Loucy (cell line): ENCODE results near the gene INSIG2.

Experiments
- H2AFZ ChIP-seq: fragments of 200-600 bp; sonication (generic); 2 replicates; pipeline ENCODE4 v1.6.0; 2016; ENCODE audit warnings: antibody characterized with exemption, mild to moderate bottlenecking, low read length, moderate library complexity
- H3F3A ChIP-seq: fragments of 200-600 bp; 2 replicates; pipeline ENCODE4 v1.6.0; 2016; ENCODE audit warnings: antibody characterized with exemption, low read depth, mild to moderate bottlenecking
- H3K27me3 ChIP-seq: fragments of 200-600 bp; sonication (generic); 2 replicates; pipeline ENCODE4 v1.6.1; 2014; ENCODE audit warnings: low read length, mild to moderate bottlenecking; ENCODE audit not compliant: insufficient read depth, poor library complexity, severe bottlenecking
- H3K36me3 ChIP-seq: fragments of 200-600 bp; sonication (generic); 2 replicates; pipeline ENCODE4 v1.6.1; 2016; ENCODE audit warnings: low read length; ENCODE audit not compliant: insufficient read depth
- H3K4me1 ChIP-seq: fragments of 200-600 bp; sonication (generic); 2 replicates; pipeline ENCODE4 v1.5.1; 2014; ENCODE audit warnings: low read length, mild to moderate bottlenecking; ENCODE audit not compliant: insufficient read depth, poor library complexity, severe bottlenecking
- H3K4me2 ChIP-seq: fragments of 200-600 bp; sonication (generic); 2 replicates; pipeline ENCODE4 v1.6.0; 2014; ENCODE audit warnings: antibody characterized with exemption, low read length, low read depth, mild to moderate bottlenecking; ENCODE audit not compliant: poor library complexity, severe bottlenecking
- H3K4me3 ChIP-seq: fragments of 200-600 bp; sonication (generic); 2 replicates; pipeline ENCODE4 v1.5.1; 2014; ENCODE audit warnings: low read length, mild to moderate bottlenecking, mixed read lengths; ENCODE audit not compliant: poor library complexity, severe bottlenecking
- H3K79me2 ChIP-seq: fragments of 200-600 bp; sonication (generic); 2 replicates; pipeline ENCODE4 v1.6.1; 2014; ENCODE audit warnings: low read length; ENCODE audit not compliant: insufficient read depth
- H3K9ac ChIP-seq: fragments of 200-600 bp; sonication (generic); 2 replicates; pipeline ENCODE4 v1.6.0; 2014; ENCODE audit warnings: mild to moderate bottlenecking, low read depth, low read length, moderate library complexity; ENCODE audit not compliant: poor library complexity, severe bottlenecking
- H3K9me2 ChIP-seq: fragments of 200-600 bp; sonication (generic); replicated peaks from 2 replicates; pipeline ENCODE4 v1.6.1; 2016; ENCODE audit warnings: low read depth, low read length, mixed read lengths
- H3K9me3 ChIP-seq: fragments of 200-600 bp; sonication (generic); 2 replicates; pipeline ENCODE4 v1.6.1; 2014; ENCODE audit warnings: mild to moderate bottlenecking, antibody characterized with exemption, low read length, low read depth; ENCODE audit not compliant: insufficient read depth
- H4K20me1 ChIP-seq: fragments of 200-600 bp; sonication (generic); 2 replicates; pipeline ENCODE4 v1.6.0; 2014; ENCODE audit warnings: antibody characterized with exemption, low read length, mild to moderate bottlenecking; ENCODE audit not compliant: insufficient read depth, poor library complexity, severe bottlenecking
- CTCF ChIP-seq: fragments of 200-600 bp; sonication (generic); conservative IDR thresholded peaks from 2 replicates; pipeline ENCODE4 v1.5.1; 2014; ENCODE audit warnings: mild to moderate bottlenecking, antibody characterized with exemption, low read length
- EZH2phosphoT487 ChIP-seq: fragments of 200-600 bp; IDR thresholded peaks from 2 replicates; pipeline ENCODE4 v1.6.1; 2018; ENCODE audit warnings: antibody characterized with exemption, mild to moderate bottlenecking, moderate library complexity, borderline replicate concordance

INSIG2 gene

GRCh38 chr2:118088051-118089024 lies at the start of gene INSIG2:
INSIG2 (plus strand) TSS chr2:118088471; CDS start chr2:118096557, 8,086 bp downstream.
- peak within 1 kb of the TSS; percentile 89 for H3K4me2 ChIP-seq
- H2AFZ ChIP-seq, result peak within 1 kb of the TSS; percentile 78
- H3K79me2 ChIP-seq, result peaks cover 53% of the 10 kb centered on the region
- H3K9ac ChIP-seq, result peak within 1 kb of the TSS; percentile 89
- TF ChIP-seq EZH2phosphoT487, result no peak
- no peak for TF ChIP-seq CTCF
- H3K4me1 ChIP-seq, result peaks cover 55% of the 10 kb centered on the region
- peak within 1 kb of the TSS; percentile 90 for H3K4me3 ChIP-seq
- no peaks in the 10 kb centered on the region for H3K27me3 ChIP-seq
- H3K9me2 ChIP-seq, result no peaks in the 10 kb centered on the region
- H4K20me1 ChIP-seq, result peaks cover 38% of the 10 kb centered on the region
- H3K36me3 ChIP-seq, result no peaks in the 10 kb centered on the region
- no peaks in the 10 kb centered on the region for H3F3A ChIP-seq
- no peaks in the 10 kb centered on the region for H3K9me3 ChIP-seq

- Histone ChIP-seq H3K9ac (no peak overlapping the region), H3K27me3 (peaks cover 26% of the 10 kb centered on the region), H3K9me2 (no peaks in the 10 kb centered on the region), H3K4me2 (no peak overlapping the region), H3K4me1 (no peaks in the 10 kb centered on the region), H3K4me3 (no peak overlapping the region), H4K20me1 (no peaks in the 10 kb centered on the region), H2AFZ (no peak overlapping the region), H3K36me3 (no peaks in the 10 kb centered on the region), H3K9me3 (no peaks in the 10 kb centered on the region), H3F3A (no peaks in the 10 kb centered on the region), H3K79me2 (no peaks in the 10 kb centered on the region)
- TF ChIP-seq EZH2phosphoT487 (no peak), CTCF (no peak)
Observed at GRCh38 chr2:118040891-118041290, 47.4 kb upstream of the INSIG2 start.

DNA sequence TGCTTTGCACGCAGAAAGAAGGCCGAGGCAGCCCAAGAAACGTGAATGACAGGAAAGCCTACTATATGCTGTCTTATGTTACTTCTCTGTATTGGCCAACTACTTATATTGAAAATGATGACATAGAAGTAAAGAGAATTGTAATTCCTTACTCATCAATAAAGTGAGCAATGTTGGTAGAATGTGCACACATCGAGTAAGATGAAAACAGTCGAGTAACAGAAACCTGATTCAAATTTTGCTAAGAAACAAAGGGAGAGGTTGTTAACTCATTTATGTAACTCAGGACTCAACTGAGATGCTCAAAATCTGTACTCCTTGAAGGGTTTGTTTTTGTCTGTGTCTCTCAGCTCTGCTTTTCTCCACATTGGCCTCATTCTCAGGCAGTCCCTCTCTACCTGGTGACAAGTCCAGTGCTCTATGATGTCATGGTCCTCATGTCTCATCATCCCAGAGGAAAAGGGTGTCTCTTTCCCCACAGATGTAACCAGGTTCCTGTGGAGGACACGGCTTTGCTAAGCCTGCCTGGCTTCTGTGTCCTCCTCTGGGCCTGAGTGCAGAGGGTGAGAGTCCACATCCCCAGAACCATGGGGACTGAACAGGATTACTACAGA lies 44.1 kb upstream of the INSIG2 start:
- no peak for TF ChIP-seq EZH2phosphoT487
- TF ChIP-seq CTCF, result no peak
- Histone ChIP-seq H3K27me3 (peaks cover 9% of the 10 kb centered on the region), H3K9me3 (no peaks in the 10 kb centered on the region), H3K4me2 (no peak overlapping the region), H3K79me2 (no peaks in the 10 kb centered on the region), H3K36me3 (no peaks in the 10 kb centered on the region), H2AFZ (no peak overlapping the region), H3K9ac (no peak overlapping the region), H3K4me1 (peaks cover 24% of the 10 kb centered on the region), H3F3A (no peaks in the 10 kb centered on the region), H4K20me1 (no peaks in the 10 kb centered on the region), H3K4me3 (no peak overlapping the region), H3K9me2 (no peaks in the 10 kb centered on the region)
